GM19468 (cell line): Measurements from ENCODE around the gene CACNA2D3.
"Not testable (repeated sequence)": the region's sequence is repeated elsewhere in the genome, so short reads cannot be mapped to it uniquely, and the experiment has no call there.

ENCODE experiments used
- ATAC-seq: cut with Tn5 transposase; IDR thresholded peaks from one replicate; pipeline ENCODE4 v1.9.1; 2021; ENCODE audit warnings: mild to moderate bottlenecking, moderate library complexity, moderate number of reproducible peaks; ENCODE audit not compliant: unreplicated experiment; ENCODE audit errors: extremely low read depth

CACNA2D3 gene

GRCh38 chr3:54122324-54123002 lies at the start of gene CACNA2D3:
CACNA2D3 (plus strand) TSS chr3:54122552.
- ATAC-seq = no peak

- ATAC-seq = no peak
Measured at GRCh38 chr3:54073386-54073785, 49.0 kb upstream of the CACNA2D3 start.

DNA sequence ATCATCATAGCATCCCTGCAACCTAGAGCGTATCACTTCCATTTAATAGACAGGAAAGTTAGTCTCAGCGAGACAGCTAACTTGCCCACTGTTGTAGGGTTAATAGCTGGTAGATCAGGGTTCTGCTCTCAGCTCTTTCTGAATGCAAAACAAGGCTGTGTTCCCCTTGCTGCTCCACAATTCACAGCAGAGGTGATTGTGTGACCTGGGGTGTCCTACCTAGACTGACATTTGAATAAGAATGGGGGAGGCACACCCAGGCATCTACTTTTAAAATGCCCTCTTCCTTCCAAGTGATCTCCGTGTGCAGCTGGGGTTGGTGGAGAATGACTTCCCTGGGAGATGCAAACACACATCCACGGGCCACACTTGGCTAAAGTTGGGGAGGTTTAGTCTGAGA lies 43.0 kb upstream of the CACNA2D3 start:
- no peak for ATAC-seq

- no peak for ATAC-seq
Measured at GRCh38 chr3:54079730-54080325, 42.5 kb upstream of the CACNA2D3 start.

GRCh38 chr3:54083921-54084320 lies 38.4 kb upstream of the CACNA2D3 start:
- no peak for ATAC-seq

DNA sequence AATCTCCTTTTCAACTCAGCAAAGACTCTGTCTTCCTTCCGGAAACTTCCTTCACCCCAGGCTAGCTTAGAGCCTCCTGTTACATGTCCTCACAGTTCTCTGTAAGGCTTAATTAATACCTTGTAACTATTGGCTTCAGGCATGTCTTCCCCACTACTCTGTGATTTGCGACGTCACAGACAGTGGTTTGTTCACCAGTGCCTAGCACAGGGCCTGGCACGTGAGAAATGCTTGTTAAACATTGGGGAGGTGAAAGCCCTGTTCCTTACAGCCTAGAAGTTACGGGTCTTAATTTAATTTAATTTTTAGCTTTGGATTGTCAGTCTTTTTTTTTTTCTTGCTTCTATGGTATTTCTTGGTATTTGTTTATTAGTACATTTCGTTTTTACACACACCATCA lies 36.4 kb upstream of the CACNA2D3 start:
- ATAC-seq = no peak

- ATAC-seq = no peak
Measured at GRCh38 chr3:54086652-54087405, 35.5 kb upstream of the CACNA2D3 start.

GRCh38 chr3:54087581-54088410 lies 34.6 kb upstream of the CACNA2D3 start:
- ATAC-seq = no peak

GRCh38 chr3:54093491-54094248 lies 28.7 kb upstream of the CACNA2D3 start:
- no peak for ATAC-seq

- ATAC-seq = no peak
Measured at GRCh38 chr3:54094926-54095325, 27.4 kb upstream of the CACNA2D3 start.

- ATAC-seq = no peak
Measured at GRCh38 chr3:54099381-54099780, 23.0 kb upstream of the CACNA2D3 start.

DNA sequence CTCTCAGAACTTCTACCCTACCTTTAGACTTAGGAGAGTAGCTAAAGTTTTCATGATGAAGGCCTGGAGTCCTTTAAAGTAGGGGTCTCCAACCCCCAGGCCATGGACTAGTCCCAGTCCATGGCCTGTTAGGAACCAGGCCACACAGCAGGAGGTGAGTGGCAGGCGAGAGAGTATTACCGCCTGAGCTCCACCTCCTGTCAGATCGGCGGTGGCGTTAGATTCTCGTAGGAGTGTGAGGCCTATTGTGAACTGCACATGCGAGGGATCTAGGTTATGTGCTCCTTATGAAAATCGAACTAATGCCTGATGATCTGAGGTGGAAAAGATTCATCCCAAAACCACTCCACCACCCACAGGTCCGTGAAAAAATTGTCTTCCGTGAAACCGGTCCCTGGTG lies 18.3 kb upstream of the CACNA2D3 start:
- no peak for ATAC-seq

DNA sequence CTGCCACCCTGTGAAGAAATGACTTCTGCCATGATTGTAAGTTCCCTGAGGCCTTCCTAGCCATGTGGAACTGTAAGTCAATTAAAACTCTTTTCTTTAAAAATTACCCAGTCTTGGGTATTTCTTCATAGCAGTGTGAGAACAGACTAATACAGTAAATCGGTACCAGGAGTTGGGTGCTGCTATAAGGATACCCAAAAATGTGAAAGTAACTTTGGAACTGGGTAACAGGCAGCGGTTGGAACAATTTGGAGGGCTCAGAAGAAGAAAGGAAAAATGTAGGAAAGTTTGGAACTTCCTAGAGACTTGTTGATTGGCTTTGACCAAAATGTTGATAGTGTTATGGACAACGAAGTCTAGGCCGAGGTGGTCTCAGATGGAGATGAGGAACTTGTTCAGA lies 6.2 kb upstream of the CACNA2D3 start:
- not testable (repeated sequence) for ATAC-seq

DNA sequence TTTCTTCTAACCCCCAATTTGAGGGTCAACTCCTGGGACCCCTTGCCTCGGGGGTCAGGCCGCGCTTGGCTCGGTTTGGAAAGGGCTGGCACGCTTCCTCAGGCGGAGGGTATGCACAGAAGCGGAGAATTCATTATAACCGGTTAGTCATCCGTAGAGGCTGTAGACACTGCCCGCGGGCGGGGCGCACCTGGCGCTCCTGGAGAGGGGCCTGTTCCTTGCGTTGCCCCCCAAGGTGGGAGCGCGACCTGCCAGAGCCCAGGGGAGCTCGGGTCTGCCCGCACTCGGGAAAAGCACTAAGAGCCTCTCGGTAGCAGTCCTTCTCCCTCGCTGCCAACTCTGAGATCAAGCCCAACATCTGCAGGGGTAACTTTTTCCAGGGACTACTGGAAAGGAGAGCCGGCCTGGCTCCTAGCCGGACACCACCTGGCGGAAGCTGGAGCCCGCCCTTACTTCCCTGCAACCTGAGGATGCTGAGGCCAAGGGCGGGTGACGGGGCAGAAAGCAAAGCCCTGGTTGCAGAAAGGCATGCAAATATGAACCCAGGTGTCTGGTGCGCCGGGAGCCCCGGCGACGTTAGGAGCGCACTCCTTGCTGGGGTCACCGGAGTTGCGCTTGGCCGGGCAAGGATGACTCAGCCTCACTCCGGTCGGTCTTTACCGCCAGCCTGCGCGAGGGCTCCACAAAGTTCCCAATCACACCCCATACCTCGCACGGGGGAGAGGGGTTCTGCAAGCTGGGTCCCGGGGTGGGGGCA lies 1.5 kb upstream of the CACNA2D3 start:
- ATAC-seq = no peak

DNA sequence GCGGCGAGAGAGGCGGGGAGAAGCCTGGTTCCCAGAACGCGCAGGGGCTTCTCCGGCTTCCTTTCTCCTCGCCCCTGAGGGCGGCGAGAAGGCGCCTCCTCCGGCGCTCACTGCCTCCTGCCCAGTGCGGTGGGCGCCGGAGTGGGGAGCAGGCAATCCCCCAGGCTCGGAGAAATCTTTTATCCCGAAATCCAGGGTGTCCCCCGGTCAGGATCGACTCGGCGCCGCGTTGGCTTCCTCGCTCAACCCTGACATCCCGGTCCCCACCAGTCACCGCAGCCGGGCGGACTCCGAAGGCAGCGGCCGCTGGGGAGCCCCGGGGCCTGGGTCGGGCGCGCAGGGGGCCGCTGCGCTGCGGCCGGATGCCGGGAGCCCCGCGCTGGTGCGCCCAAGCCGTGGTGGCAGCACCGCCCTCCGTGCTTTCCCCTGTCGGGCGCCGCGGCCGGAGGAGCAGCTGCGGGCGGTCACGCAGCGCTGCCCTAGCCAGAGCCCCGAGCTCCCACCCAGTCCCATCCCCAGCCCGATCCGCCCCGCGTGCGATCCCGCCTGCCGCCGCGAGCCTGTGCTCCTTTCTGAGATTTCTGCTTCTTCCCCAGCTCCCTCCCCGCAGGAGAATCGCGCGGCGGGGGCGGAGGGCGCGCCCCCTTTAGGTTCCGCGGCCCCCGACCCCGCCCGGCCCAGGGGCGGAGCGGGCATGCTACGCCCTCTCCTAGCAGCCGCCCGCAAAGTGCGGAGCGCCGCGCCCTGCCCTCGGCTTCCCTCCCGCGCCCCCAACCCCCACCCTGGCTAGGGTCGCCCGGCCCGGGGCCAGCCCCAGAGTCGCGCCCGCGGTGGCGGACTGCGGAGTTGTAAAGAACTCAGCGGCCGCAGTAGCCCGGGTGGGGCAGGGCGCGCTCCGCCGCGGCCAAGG lies 683 bp upstream of the CACNA2D3 start:
- ATAC-seq = no peak

GRCh38 chr3:54123003-54123775 lies 837 bp downstream of the CACNA2D3 start:
- ATAC-seq = no peak

GRCh38 chr3:54123776-54124196 lies 1.4 kb downstream of the CACNA2D3 start:
- no peak for ATAC-seq
